NCI-H345 treated with DMSO at 0.1 percent for 48 hours (cell line): ENCODE results near the gene CAPN7.

Experiments
- DNase-seq: peaks from one replicate; lab custom pipeline; 2025; ENCODE audit not compliant: unreplicated experiment; lab: John Stamatoyannopoulos, UW

The CAPN7 gene

GRCh38 chr3:15243822-15244482, 37.9 kb downstream of the CAPN7 start:
- no peak for DNase-seq

GRCh38 chr3:15246186-15246585, 40.1 kb downstream of the CAPN7 start:
- DNase-seq = no peak

GRCh38 chr3:15253023-15253697, 47.1 kb downstream of the CAPN7 start:
- no peak for DNase-seq

- DNase-seq = no peak
Observed at GRCh38 chr3:15255215-15255614, 49.2 kb downstream of the CAPN7 start.

- DNase-seq = no peak
Observed at GRCh38 chr3:15256861-15257341, 50.9 kb downstream of the CAPN7 start.

GRCh38 chr3:15258720-15259119, 52.7 kb downstream of the CAPN7 start:
- no peak for DNase-seq

- no peak for DNase-seq
Observed at GRCh38 chr3:15260531-15260930, 54.5 kb downstream of the CAPN7 start.

- DNase-seq = no peak
Observed at GRCh38 chr3:15261274-15261673, 55.2 kb downstream of the CAPN7 start.

- DNase-seq = no peak
Observed at GRCh38 chr3:15262021-15262420, 56.0 kb downstream of the CAPN7 start.

GRCh38 chr3:15263120-15263519, 57.1 kb downstream of the CAPN7 start:
- no peak for DNase-seq

- no peak for DNase-seq
Observed at GRCh38 chr3:15263926-15264325, 57.9 kb downstream of the CAPN7 start.

- no peak for DNase-seq
Observed at GRCh38 chr3:15264486-15264885, 58.4 kb downstream of the CAPN7 start.

- DNase-seq = no peak
Observed at GRCh38 chr3:15265655-15266509, 59.8 kb downstream of the CAPN7 start.

GRCh38 chr3:15266510-15267376, 60.7 kb downstream of the CAPN7 start:
- no peak for DNase-seq

- DNase-seq = no peak
Observed at GRCh38 chr3:15267502-15267901, 61.5 kb downstream of the CAPN7 start.

GRCh38 chr3:15268033-15268631, 62.1 kb downstream of the CAPN7 start:
- peak; percentile 20 for DNase-seq

GRCh38 chr3:15269091-15269989, 63.3 kb downstream of the CAPN7 start:
- DNase-seq = no peak

GRCh38 chr3:15271030-15271429, 65.0 kb downstream of the CAPN7 start:
- no peak for DNase-seq

GRCh38 chr3:15271785-15272381, 65.8 kb downstream of the CAPN7 start:
- DNase-seq = no peak
